HepG2 (cell line): ENCODE measurements around the gene TLX3.

Experiments
- ARHGAP35 ChIP-seq: sonication (generic); formaldehyde crosslinking; IDR thresholded peaks from 2 replicates; pipeline ENCODE4 v1.9.0; 2022; ENCODE audit warnings: mild to moderate bottlenecking, inconsistent platforms, moderate library complexity, missing genetic modification reagents, borderline replicate concordance
- BCL3 ChIP-seq: sonication (generic); formaldehyde crosslinking; IDR thresholded peaks from 2 replicates; pipeline ENCODE4 v1.5.1; 2020; ENCODE audit warnings: mild to moderate bottlenecking, missing genetic modification reagents, moderate library complexity
- BRCA1 ChIP-seq: sonication (generic); formaldehyde crosslinking; IDR thresholded peaks from 2 replicates; pipeline ENCODE4 v1.4.0; 2020; ENCODE audit warnings: missing genetic modification reagents
- NFIC ChIP-seq: IDR thresholded peaks from 2 replicates; pipeline ENCODE4 v1.6.1; 2012; ENCODE audit warnings: mild to moderate bottlenecking, low read length, inconsistent platforms
- ZNF331 ChIP-seq: sonication (generic); formaldehyde crosslinking; IDR thresholded peaks from 2 replicates; pipeline ENCODE4 v1.4.0; 2020; ENCODE audit warnings: missing genetic modification reagents
- TF ChIP-seq, protein P1 (sequence below): conservative IDR thresholded peaks from 2 replicates; pipeline ENCODE4 v1.6.1; 2018; ENCODE audit warnings: missing genetic modification reagents

- TF ChIP-seq ZNF331 (no peak), BRCA1 (CRISPR knock-in tag) (no peak), ARHGAP35 (CRISPR knock-in tag) (no peak), BCL3 (CRISPR knock-in tag) (no peak), NFIC (no peak)
- TF ChIP-seq, protein P1, sequence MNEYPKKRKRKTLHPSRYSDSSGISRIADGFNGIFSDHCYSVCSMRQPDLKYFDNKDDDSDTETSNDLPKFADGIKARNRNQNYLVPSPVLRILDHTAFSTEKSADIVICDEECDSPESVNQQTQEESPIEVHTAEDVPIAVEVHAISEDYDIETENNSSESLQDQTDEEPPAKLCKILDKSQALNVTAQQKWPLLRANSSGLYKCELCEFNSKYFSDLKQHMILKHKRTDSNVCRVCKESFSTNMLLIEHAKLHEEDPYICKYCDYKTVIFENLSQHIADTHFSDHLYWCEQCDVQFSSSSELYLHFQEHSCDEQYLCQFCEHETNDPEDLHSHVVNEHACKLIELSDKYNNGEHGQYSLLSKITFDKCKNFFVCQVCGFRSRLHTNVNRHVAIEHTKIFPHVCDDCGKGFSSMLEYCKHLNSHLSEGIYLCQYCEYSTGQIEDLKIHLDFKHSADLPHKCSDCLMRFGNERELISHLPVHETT: no peak
These were observed 13.5 kb downstream of the TLX3 start for GRCh38 chr5:171322527-171322926.
